ENCODE results near the gene PTGES2. TPM values are rescaled to one million over a fixed set of nuclear protein-coding genes. Genes with fewer than 3 reads are reported as not detected.

The PTGES2 gene
- total RNA-seq, 1 donor from 2014 or later: 60.4 TPM

- no peaks in the 10 kb centered on the region for H3K27me3 Mint-ChIP-seq
- no peak for DNase-seq (ENCODE audit: low spot score, unreplicated experiment)
- no peak overlapping the region for H3K4me3 Mint-ChIP-seq (ENCODE audit: low read depth)
- peak overlapping the region; percentile 77 for H3K27ac Mint-ChIP-seq
- TF ChIP-seq CTCF (IDR thresholded peaks at IDR 0.05; ENCODE audit: unreplicated experiment): no peak
- H3K4me1 Mint-ChIP-seq (ENCODE audit: low read depth): no peaks in the 10 kb centered on the region
- no peaks in the 10 kb centered on the region for H3K9me3 Mint-ChIP-seq (ENCODE audit: low read depth)
- H3K36me3 Mint-ChIP-seq (ENCODE audit: insufficient read depth): peaks cover 13% of the 10 kb centered on the region
Observed at GRCh38 chr9:128169492-128169891, 42.0 kb upstream of the PTGES2 start.

GRCh38 chr9:128168731-128169308 is 41.3 kb upstream of the PTGES2 start:
- no peak overlapping the region for H3K4me3 Mint-ChIP-seq (ENCODE audit: low read depth)
- no peaks in the 10 kb centered on the region for H3K4me1 Mint-ChIP-seq (ENCODE audit: low read depth)
- DNase-seq (ENCODE audit: low spot score, unreplicated experiment): no peak
- no peaks in the 10 kb centered on the region for H3K27me3 Mint-ChIP-seq
- H3K27ac Mint-ChIP-seq: no peak overlapping the region
- H3K36me3 Mint-ChIP-seq (ENCODE audit: insufficient read depth): peaks cover 13% of the 10 kb centered on the region
- no peak for TF ChIP-seq CTCF (IDR thresholded peaks at IDR 0.05; ENCODE audit: unreplicated experiment)
- no peaks in the 10 kb centered on the region for H3K9me3 Mint-ChIP-seq (ENCODE audit: low read depth)

GRCh38 chr9:128167209-128167608 is 39.7 kb upstream of the PTGES2 start:
- no peaks in the 10 kb centered on the region for H3K27me3 Mint-ChIP-seq
- no peak overlapping the region for H3K4me3 Mint-ChIP-seq (ENCODE audit: low read depth)
- no peak for TF ChIP-seq CTCF (IDR thresholded peaks at IDR 0.05; ENCODE audit: unreplicated experiment)
- no peak for DNase-seq (ENCODE audit: low spot score, unreplicated experiment)
- H3K4me1 Mint-ChIP-seq (ENCODE audit: low read depth): no peaks in the 10 kb centered on the region
- peaks cover 19% of the 10 kb centered on the region for H3K36me3 Mint-ChIP-seq (ENCODE audit: insufficient read depth)
- H3K9me3 Mint-ChIP-seq (ENCODE audit: low read depth): no peaks in the 10 kb centered on the region
- no peak overlapping the region for H3K27ac Mint-ChIP-seq

GRCh38 chr9:128166169-128166568 is 38.6 kb upstream of the PTGES2 start:
- no peak overlapping the region for H3K27ac Mint-ChIP-seq
- H3K4me3 Mint-ChIP-seq (ENCODE audit: low read depth): no peak overlapping the region
- no peak for TF ChIP-seq CTCF (IDR thresholded peaks at IDR 0.05; ENCODE audit: unreplicated experiment)
- H3K4me1 Mint-ChIP-seq (ENCODE audit: low read depth): peaks cover 1% of the 10 kb centered on the region
- no peaks in the 10 kb centered on the region for H3K27me3 Mint-ChIP-seq
- peaks cover 19% of the 10 kb centered on the region for H3K36me3 Mint-ChIP-seq (ENCODE audit: insufficient read depth)
- DNase-seq (ENCODE audit: low spot score, unreplicated experiment): no peak
- H3K9me3 Mint-ChIP-seq (ENCODE audit: low read depth): no peaks in the 10 kb centered on the region

- Mint-ChIP-seq H3K4me3 (ENCODE audit: low read depth) (no peak overlapping the region), H3K27me3 (no peaks in the 10 kb centered on the region), H3K9me3 (ENCODE audit: low read depth) (no peaks in the 10 kb centered on the region)
Observed at GRCh38 chr9:128164307-128164885, 36.9 kb upstream of the PTGES2 start.

More at GRCh38 chr9:128164307-128164885, 36.9 kb upstream of the PTGES2 start:
- DNase-seq (ENCODE audit: low spot score, unreplicated experiment): no peak
- TF ChIP-seq CTCF (IDR thresholded peaks at IDR 0.05; ENCODE audit: unreplicated experiment): no peak
- no peak overlapping the region for H3K27ac Mint-ChIP-seq
- H3K36me3 Mint-ChIP-seq (ENCODE audit: insufficient read depth): peaks cover 18% of the 10 kb centered on the region
- H3K4me1 Mint-ChIP-seq (ENCODE audit: low read depth): peaks cover 4% of the 10 kb centered on the region

All from progenitor cell of endocrine pancreas (in vitro differentiated cells).